NCI-H2081 (cell line): Measurements from ENCODE around the gene NR2F2.

Experiments used
- DNase-seq, 2 experiments: peaks; one replicate each; lab custom pipeline; 2025; lab: John Stamatoyannopoulos, UW

NR2F2 gene

DNA sequence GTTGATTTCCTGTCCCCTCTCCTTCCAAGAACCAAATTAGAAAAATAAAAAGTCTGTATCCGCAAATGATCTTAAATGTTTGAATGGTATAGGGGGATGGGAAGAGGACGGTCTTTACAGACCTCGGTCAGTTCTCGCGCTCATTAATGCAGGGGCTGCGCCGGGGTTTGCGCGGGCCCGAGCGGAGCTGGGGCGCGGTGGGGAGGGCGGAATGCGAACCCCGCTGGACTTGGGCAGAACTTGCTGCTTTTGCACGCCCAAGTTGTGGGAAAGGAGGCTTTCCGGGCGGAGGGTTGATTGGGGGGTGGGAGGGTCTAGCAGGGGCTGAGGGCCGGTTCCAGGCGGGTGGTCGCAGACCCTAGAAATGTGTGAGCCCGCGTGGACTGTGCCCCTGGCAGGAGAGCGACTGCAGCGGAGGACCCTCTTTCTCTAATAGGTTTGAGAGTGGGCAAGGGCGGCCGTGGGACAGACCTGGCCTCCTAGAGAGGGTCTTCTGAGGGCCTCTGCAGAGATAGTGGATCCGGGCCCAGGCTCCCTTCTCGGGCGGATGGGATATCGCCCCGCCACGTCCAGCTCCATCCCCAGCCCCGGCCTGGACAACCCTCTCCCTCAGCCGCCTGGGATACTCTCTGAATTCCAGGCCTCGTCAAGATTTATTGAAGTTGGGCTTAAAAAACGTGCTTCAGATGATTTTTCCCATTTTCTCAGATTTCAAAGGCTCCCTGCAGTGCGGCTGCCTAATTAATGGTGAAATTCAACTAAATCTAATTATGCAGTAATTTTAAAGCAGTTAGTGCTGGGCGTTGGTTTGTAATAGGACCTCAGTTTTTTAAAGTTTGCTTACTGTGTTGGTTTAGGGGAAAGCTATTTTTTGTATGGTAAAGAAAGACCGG lies 11.3 kb downstream of the NR2F2 start:
- DNase-seq, result no peak

DNA sequence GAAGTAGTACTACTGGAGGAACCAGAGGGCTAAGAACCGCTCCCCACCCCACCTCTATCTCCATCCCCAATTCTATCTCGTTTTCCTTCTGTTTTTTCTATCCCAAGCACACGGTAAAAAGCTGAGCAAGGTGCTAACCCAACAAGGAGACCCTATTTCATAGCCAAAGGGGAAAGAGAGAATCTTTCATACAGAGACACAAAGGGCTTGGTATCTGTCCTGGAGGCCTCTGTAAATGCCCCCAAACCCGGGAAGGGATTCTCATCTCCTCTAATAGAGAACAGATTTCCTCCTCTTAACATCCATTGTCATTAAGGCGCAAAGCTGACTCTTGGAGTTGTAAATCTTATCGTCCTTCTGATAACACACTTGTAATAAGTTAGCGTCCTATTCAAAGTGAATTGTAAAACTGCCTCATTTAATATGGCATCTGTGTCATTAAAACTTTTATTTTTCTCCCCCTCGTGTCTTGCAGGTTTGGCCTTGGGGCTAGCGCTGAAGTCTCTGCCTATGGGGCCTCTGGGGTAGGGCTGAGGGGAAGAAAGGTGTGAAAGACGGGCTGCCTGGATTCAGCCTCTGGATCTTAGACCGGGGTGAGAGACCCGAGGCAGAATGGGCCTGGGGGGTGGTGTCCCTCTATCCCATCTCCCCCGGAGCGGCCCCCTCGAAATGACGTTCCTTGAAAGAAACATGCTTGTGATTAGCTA lies 12.1 kb downstream of the NR2F2 start:
- DNase-seq, result no peak

DNA sequence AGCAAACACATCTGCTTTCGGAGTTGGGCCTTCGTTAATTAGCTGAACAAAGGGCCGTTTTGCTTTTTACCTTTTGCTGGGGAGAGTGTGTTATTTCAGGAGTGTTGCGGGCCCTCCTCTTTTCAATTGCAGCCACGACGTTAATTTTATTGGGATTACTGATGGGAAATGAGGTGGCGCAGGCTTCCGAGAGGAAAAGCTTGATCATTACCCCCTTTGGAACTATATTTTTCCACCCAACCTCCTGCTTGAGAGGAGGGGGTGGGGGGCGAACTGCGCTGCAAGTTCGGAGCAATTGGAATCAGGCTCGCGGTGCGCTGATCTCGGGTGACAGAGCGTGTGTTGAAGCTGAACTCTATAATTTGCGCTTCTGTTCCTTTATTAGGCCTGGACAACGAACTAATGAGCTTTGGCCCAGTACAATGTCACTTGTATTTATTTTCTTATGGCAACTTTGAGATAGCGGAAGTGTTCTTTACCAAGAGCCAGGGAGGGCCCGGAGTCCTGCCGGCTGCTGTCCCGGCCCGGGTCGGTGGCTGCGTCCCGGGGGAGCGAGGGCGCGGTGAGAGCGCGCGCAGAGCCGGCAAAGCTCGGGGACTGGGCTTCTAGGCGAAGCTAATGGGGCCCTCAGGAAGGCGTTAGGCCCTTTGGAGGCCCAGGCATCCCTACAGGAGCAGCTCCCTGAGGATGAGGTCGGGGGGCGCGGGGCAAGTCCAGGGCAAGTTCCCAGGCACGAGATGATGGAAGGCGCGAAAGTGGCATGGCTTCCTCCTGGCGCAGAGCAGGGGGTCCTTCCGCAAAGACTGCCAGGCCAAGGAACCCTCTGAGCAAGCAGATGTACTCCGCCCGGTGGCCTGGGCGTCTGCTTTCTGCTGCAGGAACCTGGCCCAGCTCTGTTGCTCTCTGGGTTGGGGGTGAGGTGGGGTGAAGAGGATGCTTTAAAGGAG lies 12.9 kb downstream of the NR2F2 start:
- no peak for DNase-seq

DNA sequence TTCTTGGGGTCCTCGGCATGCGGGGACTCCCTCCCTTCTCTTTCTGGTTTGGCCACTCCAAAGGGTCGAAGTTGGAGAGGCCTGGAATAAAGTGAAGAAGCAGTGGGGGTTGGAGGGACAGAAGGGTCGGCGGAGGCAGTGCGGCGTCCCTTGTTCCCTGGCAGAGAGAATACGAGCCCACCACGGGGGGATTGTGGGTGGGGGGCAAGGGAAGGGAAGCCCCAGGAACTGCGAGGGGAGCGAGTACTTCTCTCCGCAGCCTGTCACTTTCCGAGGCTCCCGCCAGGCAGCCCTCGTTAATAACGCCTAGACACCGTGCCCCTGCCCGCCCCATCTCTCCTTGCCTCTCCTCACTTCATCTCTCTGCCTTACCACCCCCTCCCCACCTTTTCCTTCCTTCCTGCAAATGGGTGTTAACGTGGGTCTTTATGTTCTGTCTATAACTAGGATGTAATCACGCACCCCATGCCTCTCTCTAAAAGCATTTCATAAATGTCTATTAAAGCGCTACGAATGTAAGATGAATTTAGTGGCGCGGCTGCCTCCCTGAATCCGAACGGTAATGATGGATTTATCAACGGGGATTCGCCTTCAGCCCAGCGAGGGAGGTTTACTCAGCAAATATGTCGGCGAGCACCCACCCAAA lies 13.7 kb downstream of the NR2F2 start:
- DNase-seq, result no peak

DNA sequence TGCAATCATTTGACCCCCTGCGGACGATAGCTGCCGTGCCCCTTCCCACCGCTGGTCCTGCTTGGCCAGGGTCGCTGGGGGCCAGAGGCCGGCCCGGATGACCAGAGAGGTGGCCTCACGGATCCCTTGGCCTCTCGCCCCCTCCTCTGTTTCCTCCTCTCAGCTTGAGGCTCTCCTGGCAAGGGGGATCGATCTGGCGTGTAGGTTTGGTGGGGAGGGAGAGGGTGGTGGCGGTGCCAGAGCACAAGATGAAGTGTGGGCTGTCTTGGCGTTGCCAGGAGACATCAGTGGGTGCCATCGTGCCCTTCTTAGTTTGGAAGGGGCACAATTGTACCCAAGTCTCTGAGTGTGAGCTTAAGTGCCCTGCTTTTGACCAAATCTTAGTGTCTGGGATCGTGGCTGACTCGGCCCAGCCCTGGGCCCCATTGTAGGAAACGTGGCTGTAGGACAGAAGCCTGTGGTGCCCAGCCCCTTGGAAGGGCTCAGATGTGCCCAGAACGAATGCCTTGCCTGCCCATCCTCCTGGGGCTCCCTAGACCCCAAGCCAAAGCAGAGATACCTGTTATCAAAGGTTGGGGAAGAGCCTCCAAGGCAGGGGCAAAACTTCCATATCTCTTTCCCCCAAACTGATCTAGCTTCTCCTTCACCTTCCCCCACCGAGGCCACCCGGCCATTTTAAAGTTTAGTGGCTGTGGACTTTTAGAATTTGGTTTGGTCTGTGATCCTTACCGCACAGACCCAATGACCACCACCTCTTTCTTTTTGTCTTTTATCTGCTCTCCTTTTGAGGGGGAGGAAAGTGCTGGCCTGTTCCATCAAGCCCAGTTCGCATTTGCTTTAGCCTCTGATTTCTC lies 14.4 kb downstream of the NR2F2 start:
- no peak for DNase-seq

DNA sequence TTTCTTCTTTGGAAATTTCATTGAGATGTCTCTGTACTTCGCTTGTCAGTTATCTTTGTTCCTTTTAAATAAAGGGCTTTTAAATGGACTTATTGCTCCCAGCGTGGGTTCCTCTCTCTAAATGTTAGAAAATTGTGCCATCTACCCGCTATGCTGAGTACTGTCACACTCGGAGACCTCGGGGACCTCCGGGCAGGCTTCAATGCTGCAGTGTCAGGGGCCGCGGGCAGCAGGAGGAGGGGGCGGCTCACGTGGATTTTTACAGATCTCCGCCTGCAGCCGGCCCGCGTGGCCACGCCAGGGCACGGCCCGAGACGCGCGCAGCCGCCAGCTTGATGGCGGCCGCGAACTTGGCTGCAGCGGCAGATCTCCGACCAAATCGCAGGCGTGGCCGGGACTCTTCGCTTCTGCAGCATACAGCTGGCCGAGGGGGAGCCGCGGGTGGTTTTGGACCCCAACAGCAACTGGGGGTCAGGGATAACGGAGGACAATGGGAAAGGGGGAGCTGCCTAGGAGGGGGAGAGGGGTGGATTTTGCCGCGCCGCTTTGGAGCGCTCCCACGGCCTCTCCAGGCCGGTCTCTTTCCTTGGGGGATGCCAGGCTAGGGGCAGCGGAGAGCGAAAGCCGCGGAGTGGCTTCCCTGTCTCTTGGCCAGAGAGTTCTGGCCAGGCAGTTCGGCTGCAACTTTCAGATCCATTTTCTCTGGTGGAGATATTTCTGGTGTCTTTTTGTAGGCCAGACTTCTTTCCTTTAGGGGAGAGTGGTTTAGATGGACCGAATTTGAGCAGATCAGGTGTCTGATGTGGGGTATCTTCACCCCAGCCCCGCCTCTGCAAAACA lies 15.3 kb downstream of the NR2F2 start:
- DNase-seq, result peak; percentile 73 to 83

DNA sequence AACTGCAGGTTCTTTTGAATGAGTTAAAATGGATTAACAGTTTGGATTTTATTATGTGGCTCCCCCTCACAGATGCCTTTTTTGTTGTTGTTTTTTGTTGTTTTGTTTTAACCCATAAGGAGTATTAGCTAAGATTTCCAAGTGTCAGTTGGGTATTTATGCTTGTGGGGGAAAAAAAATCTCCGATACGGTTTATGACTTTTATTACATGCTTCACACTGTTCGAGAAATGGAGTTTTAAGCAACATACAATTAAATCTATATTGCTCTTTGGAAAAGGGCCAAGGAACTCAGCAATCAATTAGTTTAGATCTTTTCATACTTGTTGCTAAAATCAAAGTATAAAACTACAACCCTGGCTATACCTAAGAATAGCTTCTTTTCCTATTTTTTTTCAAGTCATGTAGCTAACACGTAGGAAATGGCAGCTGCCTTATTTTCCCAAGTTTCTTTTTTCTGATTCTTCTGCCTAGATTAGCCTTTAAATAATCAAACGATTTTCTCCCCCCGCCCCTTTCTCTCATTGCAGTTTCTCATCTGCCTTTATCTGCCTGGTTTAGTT lies 16.0 kb downstream of the NR2F2 start:
- peak in 1 of 2 experiments; percentile 20 for DNase-seq

DNA sequence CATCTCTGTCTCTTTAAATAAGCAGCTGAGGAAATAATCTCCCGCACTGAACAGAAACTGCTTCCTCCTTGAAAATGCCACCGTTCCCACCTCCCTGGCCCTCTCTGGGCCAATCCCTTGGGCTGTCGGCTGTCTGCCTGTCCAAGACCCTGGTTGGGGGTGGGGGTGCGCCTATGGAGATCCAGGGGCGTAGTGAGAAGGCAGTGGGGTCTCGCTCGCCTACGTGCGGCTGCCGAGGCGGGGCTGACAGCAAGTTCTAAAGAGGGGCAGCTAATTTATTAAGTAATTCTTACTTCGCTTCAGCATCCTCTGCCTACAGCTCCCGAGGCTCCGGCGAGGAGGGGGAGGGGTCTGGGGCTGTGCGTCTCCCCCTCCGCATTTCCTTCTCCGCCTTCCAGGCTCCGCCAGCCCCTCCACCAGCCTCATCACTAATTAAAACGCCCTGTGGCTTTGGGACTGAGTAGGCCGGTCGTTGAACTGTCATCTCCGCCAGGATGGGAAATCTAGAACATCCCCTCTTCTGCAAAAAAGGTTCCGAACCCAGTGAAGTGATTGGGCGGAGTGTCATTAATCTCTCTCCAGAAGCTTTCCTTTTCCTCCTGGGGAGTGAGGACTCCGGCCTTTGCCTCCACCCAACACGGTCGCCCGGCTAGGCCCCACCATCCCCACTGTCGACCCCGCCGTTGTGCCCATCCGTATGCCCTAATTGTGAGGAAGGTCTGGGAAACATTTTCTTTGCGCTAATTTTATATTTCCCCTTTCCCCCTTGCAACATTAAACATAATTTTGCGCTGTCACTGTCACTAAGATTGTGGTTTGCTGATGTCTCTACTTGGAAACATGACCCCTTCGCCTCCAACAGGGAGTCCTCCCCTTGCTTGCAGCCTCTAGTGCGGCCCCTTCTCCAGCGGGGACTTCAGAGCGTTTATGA lies 16.9 kb downstream of the NR2F2 start:
- DNase-seq, result no peak

DNA sequence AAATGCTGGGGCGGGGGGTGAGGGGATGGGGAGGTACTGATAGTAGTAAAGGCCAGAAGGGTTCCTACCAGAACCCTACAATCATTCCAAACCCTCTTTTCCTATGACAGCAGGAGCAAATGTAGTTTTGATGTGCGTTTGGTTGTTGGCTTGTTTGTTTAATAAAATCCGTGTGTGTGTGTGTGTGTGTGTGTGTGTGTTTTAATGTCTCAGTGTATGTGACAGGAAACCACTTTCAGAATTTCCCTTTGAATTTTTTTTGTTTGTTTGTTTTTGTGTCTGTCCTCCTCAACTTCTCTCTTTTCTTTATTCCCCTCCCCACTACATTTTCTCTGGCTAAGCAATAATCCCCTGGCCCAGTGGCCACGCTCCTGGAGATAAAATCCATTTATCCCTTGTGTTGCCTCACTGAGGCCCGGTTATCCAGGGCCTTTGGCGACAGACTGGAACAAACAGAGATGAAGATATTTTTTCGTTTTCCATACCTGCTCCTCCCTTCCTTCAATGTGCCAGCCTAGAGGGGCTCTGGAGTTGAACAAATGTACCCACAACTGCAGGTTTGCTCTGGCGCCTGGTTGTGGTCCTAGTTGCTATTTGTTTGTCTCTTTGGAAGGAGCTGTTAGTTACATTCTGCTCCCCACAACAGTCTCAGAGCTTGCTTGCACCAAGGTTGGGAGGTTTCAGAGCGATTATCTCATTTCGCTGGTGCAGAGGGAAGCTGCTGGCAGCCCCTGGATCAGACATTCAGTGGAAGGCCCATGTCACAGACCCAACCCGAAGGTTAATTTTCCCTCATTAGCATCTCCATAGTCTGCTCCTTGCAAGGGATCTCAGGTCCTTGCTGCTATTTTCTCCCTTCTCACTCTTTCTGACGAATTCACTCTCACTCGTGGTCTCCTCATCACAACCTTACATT lies 17.9 kb downstream of the NR2F2 start:
- DNase-seq, result no peak

DNA sequence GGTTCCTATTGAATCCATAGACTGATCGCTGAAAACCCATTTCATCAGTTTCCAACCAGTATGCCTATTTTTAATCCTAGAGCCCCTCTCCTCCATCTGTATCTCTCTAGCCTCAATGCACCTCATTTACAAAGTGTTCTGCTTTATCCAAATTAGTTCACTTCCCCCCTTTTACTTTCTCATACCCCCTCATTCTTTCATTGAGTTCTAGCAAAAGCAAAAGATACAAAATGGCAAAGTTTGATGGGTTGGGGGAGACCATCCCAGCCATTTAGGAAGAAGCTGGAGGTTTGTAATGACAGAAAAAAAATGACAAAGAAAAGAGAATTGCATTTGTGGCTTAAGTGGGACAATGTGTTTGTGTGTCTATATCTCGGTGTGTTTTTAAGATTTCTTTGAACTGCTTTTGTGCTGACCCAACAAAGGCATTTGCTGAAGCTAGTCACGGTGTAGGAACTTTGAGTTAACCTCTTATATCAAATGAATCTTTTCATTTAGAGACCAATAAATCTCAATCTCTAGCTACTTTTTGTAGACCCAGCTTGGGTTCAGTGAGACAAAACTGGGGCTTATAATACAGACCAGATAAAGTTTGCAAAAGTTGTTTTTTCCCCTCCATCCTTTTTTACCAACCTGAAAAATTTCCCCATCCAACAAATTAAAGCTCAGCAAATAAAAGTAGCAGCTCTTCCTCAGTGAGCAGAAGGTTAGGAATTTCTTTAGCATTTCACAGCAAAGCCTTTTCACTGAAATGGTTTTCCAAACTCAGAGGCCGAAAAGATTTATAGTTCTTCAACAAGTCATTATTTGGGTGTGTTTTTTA lies 18.7 kb downstream of the NR2F2 start:
- no peak for DNase-seq

DNA sequence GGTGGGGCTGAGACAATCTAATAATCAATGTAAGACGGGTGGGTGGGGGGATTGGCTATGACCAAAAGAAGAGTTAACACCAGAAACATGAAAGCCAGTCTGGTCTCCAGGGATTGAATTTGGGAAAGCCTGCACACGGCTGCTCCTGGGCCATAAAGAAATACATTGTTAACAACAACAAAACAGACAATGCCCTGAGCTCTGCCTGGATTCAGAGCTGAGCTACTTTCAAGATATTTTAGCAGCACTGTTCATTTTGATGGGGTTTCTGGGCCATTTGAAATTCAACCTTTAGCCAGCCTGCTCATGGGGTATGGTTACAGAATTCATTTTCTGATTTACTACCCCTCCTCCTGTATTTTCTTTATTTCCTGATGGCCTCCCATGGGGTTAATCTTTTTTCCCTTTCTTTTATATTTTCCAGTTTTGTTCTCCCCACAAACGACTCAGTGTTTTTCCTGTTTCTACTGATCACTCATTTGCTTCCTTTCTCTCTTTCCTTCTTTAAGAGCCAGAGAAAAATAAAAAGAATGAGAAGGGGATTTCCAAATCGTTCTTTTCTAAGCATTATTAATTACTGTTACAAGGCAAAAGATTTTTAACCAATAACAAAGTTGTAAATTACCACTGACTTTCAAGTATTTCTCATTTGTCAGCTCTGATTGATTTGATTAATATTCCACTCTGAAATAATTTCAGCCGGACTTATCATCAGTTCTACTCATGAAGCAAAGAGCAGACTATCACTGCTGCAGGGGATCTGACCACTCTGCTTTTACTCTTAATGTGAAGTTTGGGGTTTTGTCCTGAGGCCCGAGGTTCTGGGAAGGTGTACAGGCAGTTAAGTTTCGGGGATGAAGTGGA lies 19.6 kb downstream of the NR2F2 start:
- no peak for DNase-seq

DNA sequence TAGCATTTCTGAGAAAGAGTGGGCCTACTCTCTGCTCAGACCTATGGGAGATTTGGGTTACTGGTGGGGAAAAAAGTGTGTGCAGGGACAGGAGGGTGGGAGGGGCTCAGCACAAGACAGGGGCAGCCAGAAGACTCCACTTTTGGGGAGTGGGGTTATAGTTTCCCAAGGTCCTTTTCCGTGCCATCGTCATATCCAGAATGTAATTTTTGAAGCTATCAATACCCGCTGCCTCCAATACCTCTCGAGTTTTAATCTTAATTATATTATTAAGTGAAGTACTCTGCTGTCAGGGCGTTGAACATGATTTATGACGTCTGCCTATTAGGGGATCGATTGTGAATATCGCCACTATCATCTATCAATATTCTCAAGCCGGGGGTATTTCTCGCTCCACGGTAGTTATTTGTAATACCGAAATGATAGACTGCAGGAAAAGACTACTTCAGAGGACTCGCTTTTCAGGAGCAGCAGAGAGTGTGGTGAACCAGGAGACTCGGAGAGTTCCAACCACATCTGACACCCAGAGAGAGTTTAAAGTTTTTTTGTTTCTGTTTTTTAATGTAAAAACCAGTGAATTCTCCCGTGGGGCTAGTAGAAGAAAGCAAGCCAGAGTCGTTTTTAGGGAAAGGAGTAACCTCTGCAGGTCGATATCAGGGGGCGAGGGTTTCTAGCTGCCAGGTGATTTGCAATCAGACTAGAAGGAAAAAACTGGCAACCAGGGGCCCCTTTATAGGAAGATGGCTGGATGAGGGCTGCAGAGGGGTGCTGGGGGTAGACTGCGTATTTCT lies 20.6 kb downstream of the NR2F2 start:
- no peak for DNase-seq

DNA sequence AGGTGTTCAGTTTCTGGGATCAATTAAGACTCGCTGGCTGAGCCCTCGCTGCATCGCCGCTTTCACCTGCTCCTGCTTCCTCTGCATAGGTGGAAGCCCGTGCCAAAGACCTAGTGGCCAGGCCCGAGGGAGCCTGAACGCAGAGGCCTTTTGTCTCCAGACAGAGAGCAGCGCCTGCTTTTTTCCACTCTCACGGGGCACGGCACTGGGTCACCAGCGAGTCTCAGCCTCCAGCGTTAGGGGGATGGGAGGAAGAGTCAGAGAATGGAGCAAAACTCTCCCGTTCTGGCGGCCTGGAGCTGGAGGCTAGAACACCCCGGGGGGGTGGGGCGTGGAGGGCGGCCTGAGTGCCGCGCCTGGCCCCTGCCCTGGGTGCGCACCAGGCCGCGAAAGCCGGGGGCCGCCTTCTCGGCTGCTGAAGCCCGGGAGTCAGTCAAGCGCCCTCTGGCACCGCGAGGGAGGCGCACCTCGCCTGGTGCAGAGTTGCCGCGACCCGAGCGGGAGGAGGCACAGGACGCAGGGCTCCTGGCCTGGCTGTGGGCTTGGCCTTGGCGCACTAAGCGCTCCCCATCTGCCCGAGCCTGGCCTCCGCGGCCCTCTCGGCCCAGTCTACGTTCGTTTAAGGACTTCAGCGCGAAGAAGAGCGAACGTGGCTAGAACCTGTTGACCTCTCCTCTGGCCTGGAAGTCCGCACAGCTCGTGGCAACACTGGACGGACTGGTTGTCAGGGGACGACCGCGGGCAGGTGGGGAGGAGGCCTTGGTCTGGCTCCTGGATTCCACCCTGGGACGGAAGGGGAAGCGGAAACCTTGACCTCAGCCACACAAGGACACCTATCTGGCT lies 21.5 kb downstream of the NR2F2 start:
- DNase-seq, result no peak
